Urothelium cell line (cell line): ENCODE measurements around the gene GPC6.
A peak's percentile ranks its signal among the peaks of the same experiment; 100 is the strongest.

ENCODE experiments used
- DNase-seq: peaks from one replicate; pipeline ENCODE4 v3.0.0; 2011; ENCODE audit warnings: low spot score, mixed read lengths
- FAIRE-seq: peaks from 2 replicates; lab custom pipeline; 2011; peaks lifted over from hg19 to GRCh38; lab: Jason Lieb, UNC

Gene GPC6

DNA sequence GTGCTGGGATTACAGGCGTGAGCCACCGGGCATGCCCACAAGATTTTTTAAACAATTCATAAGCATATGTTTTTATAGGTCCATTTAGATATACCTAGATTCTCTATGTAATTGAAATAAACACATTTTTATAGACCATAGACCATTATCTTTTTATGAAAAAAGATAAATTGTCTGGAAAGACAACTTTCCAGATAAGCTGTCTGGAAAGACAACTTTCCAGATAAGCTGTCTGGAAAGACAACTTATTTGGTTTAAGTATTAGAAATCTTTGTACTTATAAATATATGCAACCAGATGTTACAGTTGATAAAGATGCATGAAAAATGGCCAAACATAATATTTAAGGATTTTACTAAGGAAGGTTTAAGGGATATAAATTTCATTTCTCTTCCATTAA lies 538.5 kb downstream of the GPC6 start:
- FAIRE-seq (no peak), DNase-seq (no peak)

DNA sequence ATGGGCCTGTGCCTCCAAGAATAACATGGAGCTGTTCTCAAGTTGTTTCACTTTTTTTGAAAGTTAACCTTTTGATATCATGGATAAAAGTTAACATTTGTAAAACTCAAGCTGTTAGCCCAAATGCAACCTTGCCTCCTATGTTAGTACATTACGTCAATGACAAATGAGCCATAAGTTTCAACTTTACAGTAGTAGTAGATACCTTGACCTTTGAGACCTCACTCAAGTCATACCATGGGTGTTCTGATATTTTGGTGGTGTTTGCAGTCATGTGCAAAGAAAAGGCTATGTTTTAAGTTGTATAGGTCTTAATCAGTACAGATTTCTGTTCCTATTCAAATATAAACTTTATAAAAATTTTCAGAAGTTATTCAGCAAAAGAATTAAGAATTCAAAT lies 539.2 kb downstream of the GPC6 start:
- no peak for FAIRE-seq
- DNase-seq: no peak

DNA sequence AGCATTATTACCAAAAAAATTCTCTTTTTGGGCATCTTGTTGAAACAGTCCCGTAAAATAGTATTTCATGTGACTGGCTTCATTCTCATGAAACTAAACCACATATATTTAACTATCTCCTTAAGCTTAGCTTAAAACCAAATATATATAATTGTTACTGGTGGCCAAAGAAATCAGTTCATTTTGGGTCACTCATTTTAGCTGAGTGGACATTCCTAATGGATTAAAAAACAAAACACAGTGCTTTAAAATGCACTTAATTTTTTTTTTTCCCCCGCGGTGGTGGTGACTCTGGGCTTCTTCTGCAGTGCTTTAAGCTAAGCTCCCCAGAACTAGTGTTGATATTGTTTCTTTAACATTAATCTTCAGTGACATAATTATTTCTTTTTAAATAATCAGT lies 540.1 kb downstream of the GPC6 start:
- FAIRE-seq: no peak
- DNase-seq: no peak

DNA sequence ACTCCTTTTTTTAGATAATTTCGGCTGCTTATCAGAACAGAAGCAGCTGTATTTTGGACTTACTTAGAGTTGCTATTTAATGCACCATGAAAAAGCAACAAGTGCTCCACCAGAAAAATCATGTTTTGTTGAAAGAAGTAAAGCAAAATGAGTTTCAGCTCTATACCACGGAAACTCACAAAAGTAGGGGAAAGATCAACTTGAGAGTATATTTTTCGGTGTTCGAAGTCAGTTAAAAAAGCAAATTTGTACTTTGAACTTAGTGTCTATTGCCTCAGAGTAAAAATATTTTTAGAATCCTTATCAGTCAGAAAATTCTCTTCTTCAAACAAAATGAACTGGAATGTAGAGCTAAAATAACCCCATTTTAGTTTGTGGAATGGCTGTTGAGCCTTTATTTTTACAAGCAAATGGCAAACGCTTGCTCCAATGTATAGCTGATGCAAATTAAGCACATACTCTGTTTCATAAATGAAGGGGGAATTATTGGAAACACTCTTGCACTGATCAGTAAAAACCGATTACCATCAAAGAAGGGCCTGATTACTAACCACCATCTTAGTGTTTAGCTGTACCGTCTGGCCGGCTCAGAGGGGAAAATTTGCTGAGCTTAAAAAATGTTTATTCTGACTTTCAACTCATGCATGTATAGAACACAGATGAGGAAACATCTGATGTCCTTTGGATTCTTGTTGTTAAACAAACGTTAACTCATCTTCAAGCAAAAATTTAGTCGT lies 540.7 kb downstream of the GPC6 start:
- FAIRE-seq: no peak
- no peak for DNase-seq

DNA sequence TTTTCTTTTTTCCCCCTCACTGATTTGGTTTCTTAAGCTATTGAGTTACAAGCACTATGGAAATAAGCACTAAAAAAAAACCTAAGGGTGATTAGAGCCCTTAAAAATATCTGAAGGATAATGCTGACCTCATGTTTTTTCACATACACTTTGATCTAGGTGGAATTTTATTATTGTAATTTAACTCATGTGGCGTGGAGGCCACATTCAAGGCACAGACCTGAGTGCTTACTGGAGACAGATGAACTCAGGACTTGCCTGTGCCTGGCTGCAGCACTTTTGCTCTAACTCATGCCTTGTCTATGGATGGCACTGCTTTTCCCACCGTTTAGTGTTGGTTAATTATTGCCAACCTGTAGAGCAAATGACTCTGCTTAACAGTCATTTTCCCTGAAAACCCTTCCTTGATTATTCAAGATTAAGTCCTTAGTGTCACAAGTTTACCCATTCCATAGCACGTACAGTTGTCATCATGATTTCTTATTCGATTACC lies 541.4 kb downstream of the GPC6 start:
- FAIRE-seq (no peak), DNase-seq (no peak)

DNA sequence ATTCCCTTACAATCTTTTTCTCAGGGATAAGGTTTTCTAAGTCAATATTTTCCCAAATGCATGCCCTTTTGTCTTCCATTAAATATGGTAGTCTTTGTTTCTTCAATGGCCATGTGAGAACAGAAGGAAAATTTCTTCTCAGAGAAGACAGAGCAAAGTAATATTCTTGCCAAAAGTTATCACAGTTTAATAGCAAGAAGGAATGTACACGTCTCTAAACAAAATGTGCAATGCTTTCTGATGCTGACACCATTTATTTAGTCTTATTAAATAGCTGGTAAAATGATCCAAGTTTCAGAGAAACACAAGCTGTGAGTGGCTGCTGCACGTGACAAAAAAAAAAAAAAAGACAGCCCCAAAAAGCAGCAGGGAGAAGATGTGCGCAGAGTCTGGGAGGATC lies 542.5 kb downstream of the GPC6 start:
- DNase-seq: no peak
- FAIRE-seq: no peak

DNA sequence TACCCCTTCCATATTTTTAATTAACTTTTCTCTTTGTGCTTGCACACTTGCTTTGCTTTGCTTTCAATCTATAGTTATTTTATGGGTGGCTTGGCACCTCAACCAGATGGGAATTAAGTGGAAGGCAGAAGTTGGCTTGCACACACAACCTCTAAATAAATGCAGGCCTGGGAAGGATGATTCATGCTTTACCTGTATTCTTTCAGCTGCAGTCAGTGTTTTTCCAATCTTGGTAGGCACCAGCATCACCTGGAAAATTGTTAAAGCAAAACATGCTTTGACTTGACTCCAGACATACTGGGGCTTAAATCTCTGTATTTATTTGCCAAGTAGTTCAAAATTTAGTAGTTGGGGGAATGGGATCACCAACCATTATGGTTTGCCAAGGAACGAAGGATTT lies 543.0 kb downstream of the GPC6 start:
- DNase-seq (no peak), FAIRE-seq (no peak)

DNA sequence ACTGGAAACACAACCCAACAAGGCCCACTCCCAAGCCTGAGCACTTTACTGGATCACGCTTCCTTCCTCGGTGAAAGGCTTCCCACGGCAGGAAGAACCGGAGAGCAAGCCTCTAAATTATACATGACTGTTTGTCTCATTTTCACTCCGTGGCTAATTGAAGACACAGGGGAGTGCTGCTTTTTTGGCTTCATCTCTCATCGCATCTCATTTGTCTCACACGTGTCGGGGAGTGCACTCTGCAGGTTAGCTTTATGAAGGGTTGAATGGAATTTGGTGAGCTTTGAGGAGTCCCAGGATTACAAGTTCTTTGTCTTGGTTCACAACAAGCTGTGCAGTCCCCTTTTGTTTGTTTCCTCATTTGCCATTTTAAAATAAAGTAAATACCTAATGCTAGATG lies 544.6 kb downstream of the GPC6 start:
- no peak for DNase-seq
- no peak for FAIRE-seq

DNA sequence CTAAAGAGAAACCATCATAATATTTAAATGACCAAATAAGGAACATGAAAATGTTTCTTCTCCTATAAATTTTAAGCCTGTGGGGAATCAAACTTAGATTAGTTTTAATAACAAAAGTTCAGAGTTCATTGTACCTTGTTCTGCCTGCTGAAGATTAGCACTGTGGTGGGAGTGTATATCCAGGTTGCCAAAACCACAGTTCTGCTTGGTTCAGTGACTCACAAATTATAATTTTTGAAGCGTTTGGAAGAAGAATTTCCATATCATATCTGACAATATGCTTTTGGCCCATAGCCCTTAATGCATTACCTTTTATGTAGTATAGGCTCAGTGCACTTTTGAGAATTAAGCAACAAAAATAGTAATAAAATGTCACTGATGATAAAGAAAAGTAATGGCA lies 545.2 kb downstream of the GPC6 start:
- DNase-seq (no peak), FAIRE-seq (no peak)

DNA sequence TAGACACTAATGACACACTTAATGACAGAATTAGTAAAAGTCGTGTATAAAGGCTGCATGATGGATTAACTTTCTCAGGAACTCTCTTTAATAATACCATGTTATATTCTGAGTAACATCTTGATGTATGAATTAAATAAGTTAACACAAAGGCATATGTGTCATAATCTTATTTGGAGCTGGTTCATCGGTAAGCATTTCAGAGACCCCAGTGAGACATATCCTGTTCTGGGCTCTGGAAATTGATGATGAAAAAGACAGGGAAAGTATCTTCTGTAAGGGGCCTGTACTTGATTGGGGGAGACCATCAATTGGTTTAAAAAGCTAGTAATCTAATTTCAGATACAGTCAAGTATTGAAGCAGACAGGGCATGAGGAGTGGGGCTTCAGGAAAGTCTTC lies 547.9 kb downstream of the GPC6 start:
- DNase-seq (no peak), FAIRE-seq (no peak)

DNA sequence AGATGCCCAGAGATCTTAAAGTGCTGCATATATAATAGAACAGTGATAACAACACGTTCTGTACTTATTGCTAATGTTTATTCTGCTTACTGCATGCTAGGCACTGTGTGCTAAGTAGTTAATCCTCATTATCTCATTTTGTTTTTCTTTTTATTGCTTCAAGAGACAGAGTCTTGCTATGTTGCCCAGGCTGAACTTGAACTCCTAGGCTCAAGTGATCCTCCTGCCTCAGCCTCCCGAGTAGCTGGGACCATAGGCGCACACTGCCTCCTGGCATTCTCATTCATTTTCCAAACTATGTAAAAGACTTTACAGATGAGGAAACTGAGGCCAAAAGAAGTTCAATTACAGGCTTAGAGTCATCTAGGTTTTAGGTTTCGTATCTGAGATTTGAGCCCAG lies 548.4 kb downstream of the GPC6 start:
- DNase-seq (no peak), FAIRE-seq (no peak)

DNA sequence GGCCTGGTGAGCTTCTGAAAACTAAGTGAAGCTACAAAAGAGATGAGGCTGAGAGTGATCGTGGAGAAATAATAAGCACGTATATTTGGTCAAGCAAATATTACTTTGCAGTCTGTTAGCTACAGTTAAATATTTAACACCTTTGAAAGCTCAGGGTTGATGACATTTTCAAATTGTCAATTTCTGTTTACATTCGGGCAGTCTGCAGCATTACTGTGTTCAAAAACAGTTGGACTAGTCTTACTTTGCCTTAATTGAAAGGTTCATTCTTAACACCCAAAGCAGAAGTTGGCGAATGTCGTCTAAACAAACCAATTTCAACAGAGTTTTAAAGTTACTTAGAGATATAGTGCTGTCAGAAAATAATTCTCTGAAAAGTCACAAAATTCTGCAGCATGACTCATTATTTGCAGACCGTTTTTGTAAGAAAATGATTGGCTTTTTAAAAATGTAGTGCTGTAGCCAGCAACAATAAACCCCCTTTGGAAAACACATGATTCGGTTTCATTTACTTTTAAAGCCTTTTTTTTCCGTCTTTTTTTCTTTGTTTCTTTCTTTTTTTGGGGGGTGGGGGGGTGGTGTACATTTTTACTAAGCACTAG lies 549.0 kb downstream of the GPC6 start:
- DNase-seq (no peak), FAIRE-seq (no peak)

DNA sequence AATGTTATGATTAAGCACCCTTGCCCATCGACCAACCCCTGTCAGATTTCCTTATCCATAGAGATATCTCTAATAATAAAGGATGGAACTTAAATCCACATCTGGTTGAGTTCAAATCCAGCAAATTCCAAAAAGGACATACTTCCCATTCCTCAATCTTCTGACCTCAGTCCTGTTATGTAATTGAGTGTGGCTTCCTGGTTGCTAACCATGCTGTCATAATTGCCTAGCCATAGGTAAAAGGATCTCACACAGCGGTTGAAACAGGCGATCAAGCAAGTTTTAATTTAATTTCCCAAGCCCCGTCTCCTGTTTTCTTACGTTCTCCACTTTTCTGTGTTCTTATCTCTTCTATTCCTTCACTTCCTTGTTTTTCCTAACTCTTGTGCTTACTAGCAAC lies 550.3 kb downstream of the GPC6 start:
- FAIRE-seq (no peak), DNase-seq (peak; percentile 3)

DNA sequence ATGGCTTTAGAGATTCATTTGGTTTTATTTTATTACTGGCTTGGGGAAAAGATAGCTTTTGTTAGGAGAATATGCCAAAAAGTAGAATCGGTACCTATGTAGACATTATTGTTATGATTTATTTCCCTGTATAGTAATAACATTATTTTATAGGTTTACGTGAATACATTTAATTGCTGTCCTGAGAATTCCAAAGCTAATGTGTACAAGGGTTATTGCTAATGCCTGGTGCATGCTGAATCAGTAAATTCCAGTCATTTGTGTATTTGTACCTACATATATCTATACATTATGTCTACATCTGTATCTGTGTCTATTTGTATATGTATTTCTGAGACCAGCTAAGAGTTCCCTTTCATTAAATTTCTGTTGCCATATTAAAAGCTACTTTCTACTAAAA lies 550.9 kb downstream of the GPC6 start:
- DNase-seq (no peak), FAIRE-seq (no peak)

DNA sequence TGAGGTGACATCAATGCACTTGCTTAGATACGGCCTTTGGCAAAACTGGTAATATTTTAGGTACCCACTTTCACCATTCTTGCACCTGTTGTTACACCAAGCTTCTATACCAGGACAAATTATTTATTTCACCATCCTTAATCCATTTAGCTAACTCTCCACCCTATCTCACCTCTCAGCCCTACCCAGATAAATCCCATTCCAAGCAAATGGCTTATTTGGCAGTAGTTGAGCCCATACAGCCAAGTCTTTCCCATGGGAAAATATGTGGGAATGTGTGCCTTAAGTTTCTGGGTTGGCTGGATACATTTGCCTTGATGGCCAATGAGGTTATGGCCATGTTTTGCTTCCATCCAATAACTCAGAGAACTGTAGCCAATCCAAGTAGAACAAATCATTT lies 551.9 kb downstream of the GPC6 start:
- no peak for DNase-seq
- no peak for FAIRE-seq

DNA sequence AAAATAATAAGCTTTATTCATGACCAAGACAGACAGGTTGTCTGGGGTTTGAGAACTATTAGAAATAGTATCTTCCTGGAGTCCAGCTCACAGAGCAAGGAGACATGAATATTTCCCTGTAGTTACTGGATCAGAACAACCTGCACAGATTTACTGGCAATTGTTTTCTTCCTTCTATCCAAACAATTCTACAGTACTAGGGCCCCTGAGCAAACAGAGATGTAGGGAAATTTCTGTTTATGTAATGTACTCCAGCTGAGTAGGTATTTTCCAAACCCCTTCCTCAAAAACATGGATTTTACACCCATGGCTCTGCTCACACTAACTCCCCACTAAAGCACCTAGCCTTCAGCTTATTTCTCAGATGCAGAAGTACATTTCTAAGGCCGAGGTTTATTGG lies 557.6 kb downstream of the GPC6 start:
- DNase-seq: no peak

DNA sequence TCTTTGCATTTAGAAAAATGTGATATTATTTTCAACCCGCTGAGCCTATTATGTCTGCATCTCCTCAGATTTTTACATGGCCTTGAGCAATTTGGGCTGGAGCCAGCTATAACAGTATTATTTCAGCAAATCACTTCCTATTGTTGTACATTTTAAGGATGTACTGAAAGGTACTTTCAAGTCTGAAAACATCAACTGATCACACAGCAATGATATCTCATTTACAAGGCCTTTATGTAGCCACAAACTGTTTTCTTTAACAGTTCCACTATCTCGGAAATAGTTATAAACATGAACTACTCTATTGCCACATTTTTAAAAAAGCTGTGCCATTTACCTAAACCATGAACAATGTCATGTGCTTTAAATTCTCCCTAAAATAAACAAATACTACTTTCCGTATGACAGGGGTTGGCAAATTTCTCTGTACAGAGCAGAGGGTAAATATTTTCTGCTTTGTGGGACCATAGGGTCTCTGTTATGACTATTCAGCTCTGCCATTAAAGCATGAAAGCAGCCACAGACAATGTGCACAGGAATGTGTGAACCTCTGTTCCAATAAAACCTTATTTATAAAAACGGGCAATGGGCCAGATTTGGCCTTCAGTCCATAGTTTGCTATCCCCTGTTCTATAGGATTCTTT lies 560.4 kb downstream of the GPC6 start:
- no peak for FAIRE-seq
- no peak for DNase-seq

More for the DNA sequence above, 557.6 kb downstream of the GPC6 start:
- FAIRE-seq: no peak

DNA sequence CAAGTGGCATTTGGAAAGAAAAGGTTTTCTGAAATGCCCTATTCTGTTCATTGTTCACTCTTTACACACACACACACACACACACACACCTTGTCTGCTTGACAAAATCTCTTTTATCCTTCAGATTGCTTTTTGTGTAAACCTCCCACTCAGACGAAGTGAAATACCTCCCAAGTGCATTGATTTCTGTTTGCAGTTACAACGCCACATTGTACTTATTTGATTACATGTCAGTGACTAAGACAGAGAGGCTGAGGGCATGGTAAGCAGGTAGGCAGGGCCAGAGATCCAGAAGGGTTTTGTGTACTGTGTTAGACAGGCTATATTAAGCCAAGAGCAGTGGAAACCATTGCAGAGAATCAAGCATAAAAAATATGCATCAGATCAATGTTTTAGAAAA lies 561.8 kb downstream of the GPC6 start:
- DNase-seq (no peak), FAIRE-seq (no peak)

DNA sequence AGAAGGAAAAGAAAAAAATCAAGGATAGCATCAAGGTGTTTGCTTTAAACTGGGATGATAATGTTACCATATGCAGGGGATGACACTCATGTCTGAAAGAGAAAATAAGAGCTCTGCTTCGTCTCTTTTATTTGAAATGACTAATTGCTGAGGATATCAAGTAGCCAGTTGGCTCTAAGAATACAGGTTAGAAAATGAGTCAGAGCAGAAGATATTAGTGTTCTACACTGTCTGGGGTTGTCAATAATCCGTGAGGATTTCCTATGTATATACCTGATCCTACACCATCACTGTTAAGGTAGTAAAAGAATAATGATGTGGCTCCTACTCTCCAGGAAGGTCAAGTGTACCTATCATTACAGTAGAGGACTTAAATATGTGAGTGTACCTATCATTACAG lies 562.5 kb downstream of the GPC6 start:
- DNase-seq (no peak), FAIRE-seq (no peak)

DNA sequence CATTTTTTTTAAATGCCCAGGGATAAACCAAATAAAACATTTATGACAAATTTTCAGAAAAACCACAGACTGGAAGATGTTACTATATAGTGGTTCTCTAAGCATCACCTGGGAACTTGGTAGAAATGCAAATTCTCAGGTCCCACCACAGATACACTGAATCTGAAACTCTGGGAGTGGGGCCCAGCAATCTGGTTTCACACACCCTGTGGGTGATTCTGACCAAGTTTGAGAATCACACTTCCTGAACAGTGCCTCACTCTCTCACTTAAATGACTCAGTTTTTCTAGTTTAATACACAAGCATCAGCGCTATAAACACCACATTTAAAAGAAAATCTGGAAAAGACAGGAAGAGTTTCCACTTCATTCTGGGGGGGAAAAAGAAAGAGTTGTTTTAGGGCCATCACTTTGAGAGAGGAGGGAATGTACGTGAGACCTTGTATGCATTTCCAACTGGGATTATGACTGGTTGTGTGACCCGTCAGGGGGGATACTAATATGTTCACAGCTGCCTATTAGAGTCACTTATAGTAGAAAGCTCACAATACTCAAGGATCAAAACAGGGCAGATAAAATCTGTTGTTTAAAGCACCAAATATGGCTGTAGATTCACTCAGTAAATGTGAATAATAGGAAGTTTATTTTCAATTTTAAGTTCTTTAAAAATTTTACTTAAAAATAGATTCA lies 567.7 kb downstream of the GPC6 start:
- no peak for DNase-seq
- no peak for FAIRE-seq

DNA sequence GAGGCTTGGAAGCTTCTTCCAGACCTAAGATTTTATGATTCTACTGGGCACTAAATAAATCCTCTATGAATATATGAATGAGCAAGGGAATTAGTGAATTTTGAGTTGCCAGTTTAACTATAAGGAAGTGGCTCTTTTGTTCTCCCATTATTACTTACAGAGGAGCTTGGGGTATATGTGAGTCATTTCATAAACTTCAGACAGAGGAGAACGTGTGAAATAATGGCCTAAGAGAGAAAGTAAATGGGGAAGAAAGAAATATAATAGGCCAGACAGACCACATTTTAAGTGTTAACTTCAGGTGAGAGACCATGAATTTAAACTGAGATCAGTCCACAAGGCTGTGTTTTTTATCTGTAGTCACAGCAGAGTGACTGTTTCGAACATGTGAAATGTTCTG lies 570.9 kb downstream of the GPC6 start:
- FAIRE-seq: no peak
- DNase-seq: no peak

DNA sequence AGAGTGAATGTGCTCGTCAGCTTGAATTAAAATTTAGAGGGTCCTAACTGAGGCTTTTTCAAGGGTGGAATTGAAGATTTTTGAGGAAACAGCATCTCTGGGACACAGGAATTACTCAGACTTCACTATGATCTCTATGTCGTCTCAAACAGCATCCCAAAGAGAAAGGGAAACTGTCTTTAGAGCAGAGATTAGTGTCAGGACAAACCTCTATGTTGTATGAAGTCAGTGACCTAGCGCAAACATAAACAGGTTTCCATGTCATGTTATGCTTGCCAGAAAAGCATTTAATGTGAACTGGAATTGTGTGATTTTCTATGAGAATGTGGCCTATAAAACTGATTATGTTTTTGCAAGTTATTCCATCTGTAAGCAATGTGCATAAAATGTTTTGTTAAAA lies 573.7 kb downstream of the GPC6 start:
- FAIRE-seq (no peak), DNase-seq (no peak)
